Measurements from ENCODE around the gene DDX1.

DNA sequence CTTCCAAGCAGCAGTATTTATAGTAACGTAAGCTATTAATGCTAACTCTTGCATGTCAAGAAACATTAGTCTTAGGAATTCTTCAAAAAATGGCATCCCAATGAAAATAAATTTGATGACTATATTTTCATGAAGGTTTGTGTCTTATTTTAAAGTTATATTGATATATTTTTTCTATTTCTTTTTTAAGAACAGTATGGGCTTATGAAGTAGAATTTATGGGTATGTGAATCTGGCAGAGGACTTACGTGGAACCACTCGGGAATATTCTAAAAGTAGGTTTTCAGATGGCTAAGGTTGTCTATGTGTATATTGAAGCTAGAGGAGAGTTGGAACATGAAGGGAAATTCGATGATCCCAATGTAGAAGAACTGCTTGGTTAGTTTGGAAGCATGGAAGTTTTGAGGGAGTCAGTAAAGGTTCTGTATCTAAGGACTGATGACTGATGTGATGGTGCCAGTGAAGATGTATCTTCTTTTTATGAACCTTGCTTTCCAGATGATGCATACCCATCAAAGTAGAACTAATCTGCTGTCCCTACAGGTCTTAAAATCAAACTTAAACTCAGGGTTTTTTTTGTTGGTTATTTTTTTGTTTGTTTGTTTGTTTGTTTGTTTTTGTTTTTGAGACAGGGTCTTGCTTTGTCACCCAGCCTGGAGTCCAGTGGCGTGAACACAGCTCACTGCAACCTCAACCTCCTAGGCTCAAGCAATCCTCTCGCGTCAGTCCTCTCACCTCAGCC is 39.5 kb downstream of the DDX1 start:
- TF ChIP-seq EZH2 (IDR thresholded peaks at IDR 0.05; ENCODE audit: borderline replicate concordance, low read depth, low read length, severe bottlenecking) (no peak), GATA2 (IDR thresholded peaks at IDR 0.05; ENCODE audit: insufficient read depth, insufficient read length, low read depth, low read length) (no peak)
- TF ChIP-seq, protein P1, sequence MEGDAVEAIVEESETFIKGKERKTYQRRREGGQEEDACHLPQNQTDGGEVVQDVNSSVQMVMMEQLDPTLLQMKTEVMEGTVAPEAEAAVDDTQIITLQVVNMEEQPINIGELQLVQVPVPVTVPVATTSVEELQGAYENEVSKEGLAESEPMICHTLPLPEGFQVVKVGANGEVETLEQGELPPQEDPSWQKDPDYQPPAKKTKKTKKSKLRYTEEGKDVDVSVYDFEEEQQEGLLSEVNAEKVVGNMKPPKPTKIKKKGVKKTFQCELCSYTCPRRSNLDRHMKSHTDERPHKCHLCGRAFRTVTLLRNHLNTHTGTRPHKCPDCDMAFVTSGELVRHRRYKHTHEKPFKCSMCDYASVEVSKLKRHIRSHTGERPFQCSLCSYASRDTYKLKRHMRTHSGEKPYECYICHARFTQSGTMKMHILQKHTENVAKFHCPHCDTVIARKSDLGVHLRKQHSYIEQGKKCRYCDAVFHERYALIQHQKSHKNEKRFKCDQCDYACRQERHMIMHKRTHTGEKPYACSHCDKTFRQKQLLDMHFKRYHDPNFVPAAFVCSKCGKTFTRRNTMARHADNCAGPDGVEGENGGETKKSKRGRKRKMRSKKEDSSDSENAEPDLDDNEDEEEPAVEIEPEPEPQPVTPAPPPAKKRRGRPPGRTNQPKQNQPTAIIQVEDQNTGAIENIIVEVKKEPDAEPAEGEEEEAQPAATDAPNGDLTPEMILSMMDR (IDR thresholded peaks at IDR 0.05; ENCODE audit: extremely low read depth in 1 of 2, insufficient read depth in 1 of 2, low read depth in 1 of 2, low read length in 2 of 2), result no peak

Measured in endothelial cell of umbilical vein (primary cell).